Heart left ventricle (tissue), 13 donors: ENCODE data around the gene MS4A12.
"Not testable (repeated sequence)": the region's sequence is repeated elsewhere in the genome, so short reads cannot be mapped to it uniquely, and the experiment has no call there.

Experiments used
- POLR2A ChIP-seq, 2 donors: fragments of 450-650 bp; IDR thresholded peaks; one replicate each; pipeline ENCODE4 v1.6.1; 2017; ENCODE audit warnings: antibody characterized with exemption in 2 of 2, mild to moderate bottlenecking in 2 of 2, moderate library complexity in 2 of 2
- TF ChIP-seq, protein P1 (sequence below), 12 donors: fragments of 200-600 bp; sonication (generic) in 4 of 12; IDR thresholded peaks; one replicate each; pipeline versions ENCODE4 v1.5.0 to v1.8.0; 2018 to 2022; ENCODE audit warnings: antibody characterized with exemption in 12 of 12, mild to moderate bottlenecking in 5 of 12
- donor health status: ischemic (EF 13 %, LVEDD 7.1; RV severe dilation, severe dysfunction).
- donor health status: DM: no; HTN: yes; CAD: no.
- donor health status: DM: no; HTN: no; CAD: no.
- donor health status: ischemic (EF 25% LVEDD 6.9; RV normal size, moderate dysfunction).
- donor health status: ischemic (EF 25% LVEDD 5.7; RV mildly dilated, moderate dysfunction).
- donor health status: ischemic (EF 35%, LVEDD 5.7; RV mildly dilated, moderate dysfunction).
- donor health status: nonischemic (EF 11% LVEDD 7.7; RV severe dilation, severe dysfunction).
- donor health status: DM: yes; HTN: yes; CAD: no.
- donor health status: PGD.
- donor health status: ischemic (EF 29% LVEDD 5.4; RV normal size, mild dysfunction).
- donor health status: nonischemic (EF 23%, LVEDD 6.1; RV moderate dilation, normal function).

DNA sequence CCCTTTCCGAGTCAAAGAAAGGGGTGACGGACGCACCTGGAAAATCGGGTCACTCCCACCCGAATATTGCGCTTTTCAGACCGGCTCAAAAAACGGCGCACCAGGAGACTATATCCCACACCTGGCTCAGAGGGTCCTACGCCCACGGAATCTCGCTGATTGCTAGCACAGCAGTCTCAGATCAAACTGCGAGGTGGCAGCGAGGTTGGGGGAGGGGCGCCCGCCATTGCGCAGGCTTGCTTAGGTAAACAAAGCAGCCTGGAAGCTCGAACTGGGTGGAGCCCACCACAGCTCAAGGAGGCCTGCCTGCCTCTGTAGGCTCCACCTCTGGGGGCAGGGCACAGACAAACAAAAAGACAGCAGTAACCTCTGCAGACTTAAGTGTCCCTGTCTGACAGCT lies 39.8 kb downstream of the MS4A12 start:
- TF ChIP-seq, protein P1, sequence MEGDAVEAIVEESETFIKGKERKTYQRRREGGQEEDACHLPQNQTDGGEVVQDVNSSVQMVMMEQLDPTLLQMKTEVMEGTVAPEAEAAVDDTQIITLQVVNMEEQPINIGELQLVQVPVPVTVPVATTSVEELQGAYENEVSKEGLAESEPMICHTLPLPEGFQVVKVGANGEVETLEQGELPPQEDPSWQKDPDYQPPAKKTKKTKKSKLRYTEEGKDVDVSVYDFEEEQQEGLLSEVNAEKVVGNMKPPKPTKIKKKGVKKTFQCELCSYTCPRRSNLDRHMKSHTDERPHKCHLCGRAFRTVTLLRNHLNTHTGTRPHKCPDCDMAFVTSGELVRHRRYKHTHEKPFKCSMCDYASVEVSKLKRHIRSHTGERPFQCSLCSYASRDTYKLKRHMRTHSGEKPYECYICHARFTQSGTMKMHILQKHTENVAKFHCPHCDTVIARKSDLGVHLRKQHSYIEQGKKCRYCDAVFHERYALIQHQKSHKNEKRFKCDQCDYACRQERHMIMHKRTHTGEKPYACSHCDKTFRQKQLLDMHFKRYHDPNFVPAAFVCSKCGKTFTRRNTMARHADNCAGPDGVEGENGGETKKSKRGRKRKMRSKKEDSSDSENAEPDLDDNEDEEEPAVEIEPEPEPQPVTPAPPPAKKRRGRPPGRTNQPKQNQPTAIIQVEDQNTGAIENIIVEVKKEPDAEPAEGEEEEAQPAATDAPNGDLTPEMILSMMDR (IDR thresholded peaks at IDR 0.05) = not testable (repeated sequence)
- not testable (repeated sequence) for TF ChIP-seq POLR2A (IDR thresholded peaks at IDR 0.05)
